HG02840 (cell line): ENCODE measurements around the gene LCN10.

Experiments used
- ATAC-seq: cut with Tn5 transposase; IDR thresholded peaks from one replicate; pipeline ENCODE4 v1.9.1; 2021; ENCODE audit warnings: mild to moderate bottlenecking, moderate library complexity, moderate number of reproducible peaks; ENCODE audit not compliant: unreplicated experiment, low FRiP score

Gene LCN10

DNA sequence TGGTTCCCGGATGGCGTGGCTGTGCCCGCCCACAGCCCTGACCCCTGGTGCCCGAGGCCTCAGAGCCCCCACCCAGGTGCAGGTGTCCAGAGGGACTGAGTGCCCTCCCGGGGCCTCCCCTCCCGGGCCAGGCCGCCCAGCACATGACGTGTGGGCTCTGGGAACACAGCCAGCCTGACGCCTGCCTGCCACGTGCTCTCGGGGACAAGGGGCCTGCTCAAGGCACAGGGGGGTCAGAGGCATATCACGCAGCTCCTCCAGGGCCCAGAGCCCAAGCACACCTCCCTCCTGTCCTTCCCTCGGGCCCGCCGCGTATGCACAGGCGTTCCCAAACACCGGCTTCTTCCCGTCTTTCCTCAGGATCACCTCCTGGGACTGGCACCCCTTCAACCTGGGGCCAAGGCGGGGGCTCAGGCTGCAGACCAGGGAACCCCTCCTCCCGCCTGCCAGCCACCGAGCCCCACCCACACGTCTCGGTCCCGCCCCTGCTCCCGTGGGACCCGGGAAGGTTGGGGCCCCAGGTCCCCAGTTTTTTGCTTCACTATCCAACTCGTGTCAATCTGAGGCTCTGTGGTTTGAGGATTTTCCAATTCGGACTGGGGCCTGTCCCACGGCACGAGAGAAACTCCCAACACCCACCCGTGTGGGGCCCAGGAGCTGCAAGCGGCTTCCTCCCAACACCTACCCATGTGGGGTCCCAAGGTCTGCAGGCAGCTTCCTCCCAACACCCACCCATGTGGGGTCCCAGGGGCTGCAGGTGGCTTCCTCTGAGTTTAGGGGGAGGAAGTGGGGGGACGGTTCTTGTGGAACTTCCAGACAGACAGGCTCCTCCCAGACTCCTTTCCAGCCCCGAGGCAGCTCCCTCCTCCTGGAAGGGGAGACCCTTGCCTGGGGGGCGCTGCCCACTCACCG, 1.5 kb downstream of the LCN10 start:
- ATAC-seq: no peak

DNA sequence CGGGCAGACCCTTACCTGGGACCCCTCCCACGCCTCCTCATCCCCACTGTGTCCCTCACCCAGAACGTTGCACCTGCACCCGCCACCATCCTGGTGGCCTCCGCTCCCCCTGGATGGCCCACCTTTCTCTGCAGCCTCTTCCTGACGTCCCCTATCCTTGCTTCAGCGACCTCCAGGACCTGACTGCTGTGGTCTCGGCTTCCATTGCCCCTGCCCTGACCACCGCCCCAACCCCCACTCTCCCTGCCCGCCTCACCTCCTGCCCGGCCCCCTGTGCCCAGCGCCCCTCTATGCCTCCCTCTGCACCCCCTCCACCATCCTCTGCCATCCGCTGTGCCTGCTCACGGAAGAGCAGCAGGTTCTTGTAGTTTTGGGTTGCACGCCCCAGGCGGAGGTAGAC, 2.2 kb downstream of the LCN10 start:
- no peak for ATAC-seq

GRCh38 chr9:136740069-136740468, 2.7 kb downstream of the LCN10 start:
- ATAC-seq: no peak

GRCh38 chr9:136739509-136739908, 3.2 kb downstream of the LCN10 start:
- no peak for ATAC-seq

DNA sequence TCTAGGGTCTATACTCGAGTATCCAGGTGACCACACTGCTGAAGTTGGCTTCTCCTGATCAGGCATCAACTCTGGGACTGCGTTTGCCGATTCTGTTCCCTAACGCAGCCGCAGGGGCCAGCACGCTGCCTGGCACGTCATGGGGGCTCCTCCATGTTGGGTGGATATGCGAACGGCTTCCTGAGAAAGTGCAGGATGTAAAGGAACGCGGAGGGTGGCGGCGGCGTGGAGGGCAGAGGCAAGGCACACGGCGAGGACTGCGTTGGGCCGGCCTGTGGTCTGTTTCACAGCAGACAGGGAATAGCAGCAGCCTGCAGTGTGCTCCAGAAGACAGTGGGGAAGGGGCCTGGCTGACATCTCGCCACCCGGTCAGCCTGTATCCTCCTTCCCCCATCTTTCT, 3.8 kb downstream of the LCN10 start:
- ATAC-seq: no peak

DNA sequence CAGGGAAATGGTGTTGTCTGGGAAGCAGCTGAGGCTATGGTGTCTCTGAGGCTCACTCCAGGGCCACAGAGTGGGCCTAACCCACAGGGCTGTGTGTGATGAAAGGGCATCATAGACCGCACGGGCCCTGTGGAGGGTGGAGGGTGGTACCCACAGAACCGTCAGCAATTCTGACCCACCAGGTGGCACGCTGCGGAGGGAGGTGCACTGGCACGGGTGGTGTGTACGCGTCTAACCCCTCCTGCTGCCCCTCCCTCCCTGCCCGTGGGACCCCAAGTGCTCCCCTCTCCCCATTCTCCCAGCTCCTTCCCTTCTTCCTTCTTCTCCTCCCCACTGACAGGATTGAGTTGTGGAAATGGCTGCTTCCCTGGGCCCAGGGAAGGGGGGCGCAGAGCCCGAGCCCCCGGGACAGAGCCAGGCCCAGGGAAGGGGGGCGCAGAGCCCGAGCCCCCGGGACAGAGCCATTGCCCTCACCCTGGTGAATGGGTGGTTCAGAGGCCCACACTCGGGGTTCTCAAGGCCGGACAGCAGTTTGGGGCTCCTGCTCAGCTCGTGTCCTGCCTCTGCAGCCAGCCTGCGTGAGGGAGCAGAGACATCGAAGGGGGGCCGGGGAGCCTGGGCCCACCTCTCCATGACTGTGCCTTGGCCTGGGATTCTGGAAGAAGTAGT, 6.8 kb downstream of the LCN10 start:
- ATAC-seq: no peak

GRCh38 chr9:136734837-136735496, 7.8 kb downstream of the LCN10 start:
- ATAC-seq: no peak

GRCh38 chr9:136733611-136734010, 9.1 kb downstream of the LCN10 start:
- no peak for ATAC-seq

- ATAC-seq: no peak
Measured at GRCh38 chr9:136732444-136733178, 10.1 kb downstream of the LCN10 start.

DNA sequence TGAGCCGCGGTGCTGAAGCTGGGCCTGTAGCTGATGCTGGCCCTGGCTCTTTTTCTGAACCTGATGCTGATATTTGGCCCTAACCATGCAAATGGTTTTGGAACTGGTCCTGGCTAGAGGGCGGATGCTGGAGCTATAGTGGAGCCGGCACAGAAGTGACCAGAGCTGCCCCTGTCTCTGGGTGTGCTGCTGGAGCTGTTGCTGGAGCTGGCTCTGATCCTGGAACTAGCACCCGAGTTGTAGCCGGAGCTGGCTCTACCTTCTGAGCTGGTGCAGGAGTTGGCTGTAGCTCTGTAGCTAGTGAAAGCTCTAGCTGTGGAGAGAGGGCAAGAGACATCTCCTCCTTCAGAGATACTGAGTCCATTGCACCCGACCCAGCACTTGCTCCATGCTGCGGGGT, 12.8 kb downstream of the LCN10 start:
- no peak for ATAC-seq

DNA sequence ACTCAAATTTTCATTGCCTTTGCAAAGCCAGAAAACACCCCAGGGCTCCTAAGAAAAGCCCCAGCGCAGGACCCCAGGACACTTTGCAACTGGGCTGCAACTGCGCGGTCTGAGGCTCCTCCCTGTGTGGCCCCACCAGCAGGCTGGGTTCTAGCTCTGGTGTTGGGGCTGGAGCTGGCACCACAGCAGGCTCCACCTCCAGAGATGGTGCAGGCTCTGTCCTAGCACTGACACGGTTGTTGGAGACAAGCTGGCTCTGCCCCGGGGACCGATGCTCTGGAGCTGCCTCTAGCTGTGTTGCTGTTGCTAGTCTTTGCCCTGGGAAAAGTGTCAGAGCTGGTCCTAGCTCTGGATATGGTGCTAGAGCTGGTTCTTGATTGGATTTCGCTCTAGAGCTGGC, 13.6 kb downstream of the LCN10 start:
- ATAC-seq: no peak

DNA sequence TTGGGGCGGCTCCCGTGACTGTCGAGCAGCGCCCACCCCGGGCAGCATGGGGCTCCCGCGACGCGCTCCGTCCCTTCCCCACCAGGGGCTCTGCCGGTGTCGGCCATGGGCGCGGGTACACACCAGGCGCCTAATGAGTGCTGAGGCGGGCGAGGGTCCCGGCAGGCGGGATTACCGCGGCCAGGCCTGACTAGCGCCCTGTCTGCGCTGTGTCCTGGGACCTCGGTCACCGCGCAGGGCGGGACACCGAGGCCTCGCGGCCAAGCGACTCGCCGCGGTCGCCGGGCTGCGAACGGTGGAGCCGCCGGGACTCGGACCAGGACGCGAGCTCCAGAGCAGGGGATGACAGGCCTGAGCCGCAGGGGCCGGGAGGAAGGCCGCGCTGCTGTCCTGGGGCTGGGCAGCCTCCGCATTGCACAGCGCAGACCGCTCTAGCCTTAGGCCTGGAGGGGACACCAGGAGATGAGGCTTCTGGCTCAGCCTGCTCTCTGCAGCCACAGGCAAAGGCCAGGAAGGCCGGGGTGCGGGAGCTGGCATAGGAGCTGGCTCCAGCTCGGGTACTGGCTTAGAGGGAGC, 14.1 kb downstream of the LCN10 start:
- peak; percentile 13 for ATAC-seq

DNA sequence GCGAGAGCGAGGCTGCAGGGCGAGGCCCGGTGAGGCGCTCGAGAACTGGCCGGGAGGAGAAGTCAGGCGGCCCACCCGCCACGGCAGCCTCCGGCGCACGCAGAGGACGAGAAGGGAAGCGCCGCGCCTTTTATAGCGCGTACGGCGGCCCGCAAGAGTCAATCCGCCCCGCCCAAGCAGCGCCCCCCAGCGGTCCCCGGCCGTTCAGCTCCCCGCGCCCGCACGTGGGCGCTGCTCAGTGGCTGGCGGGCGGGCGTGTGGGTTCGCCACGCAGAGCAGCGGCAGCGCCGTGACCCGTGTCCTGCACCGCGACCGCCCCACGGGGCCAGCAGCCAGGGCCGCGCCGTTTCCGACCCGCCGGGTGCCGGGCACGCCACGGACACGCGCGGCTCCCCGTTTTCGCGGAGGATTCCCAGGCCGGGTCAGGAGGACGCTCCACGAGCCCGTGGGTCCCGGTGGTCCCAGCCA, 14.6 kb downstream of the LCN10 start:
- ATAC-seq: peak; percentile 70

DNA sequence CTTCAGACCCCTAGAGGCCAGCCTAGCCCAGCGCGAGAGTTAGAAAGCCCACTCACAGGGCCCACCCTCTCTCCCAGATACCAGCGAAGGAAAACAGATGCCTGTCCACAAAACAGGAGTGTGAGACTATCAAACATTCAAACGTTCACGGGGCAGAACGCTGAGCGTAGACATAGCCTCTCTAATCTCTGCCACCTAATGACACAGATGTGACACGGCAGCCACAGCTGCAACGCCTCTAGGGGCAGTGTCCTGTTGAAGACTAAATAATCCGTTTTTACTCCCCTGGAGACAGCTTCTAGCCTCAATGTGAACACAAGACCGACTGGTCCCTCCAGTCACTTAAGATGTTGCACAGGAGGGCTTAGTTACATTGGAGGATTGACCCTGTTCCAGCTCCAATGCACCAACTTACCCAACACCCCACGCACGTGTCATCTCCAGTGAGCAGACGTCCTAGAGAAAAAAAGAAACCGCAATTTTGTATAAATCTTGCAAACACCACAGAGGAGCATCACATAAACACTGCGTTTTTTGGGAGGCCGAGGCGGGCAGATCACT, 16.0 kb downstream of the LCN10 start:
- no peak for ATAC-seq

- no peak for ATAC-seq
Measured at GRCh38 chr9:136726118-136726517, 16.6 kb downstream of the LCN10 start.

GRCh38 chr9:136725612-136726011, 17.1 kb downstream of the LCN10 start:
- no peak for ATAC-seq

DNA sequence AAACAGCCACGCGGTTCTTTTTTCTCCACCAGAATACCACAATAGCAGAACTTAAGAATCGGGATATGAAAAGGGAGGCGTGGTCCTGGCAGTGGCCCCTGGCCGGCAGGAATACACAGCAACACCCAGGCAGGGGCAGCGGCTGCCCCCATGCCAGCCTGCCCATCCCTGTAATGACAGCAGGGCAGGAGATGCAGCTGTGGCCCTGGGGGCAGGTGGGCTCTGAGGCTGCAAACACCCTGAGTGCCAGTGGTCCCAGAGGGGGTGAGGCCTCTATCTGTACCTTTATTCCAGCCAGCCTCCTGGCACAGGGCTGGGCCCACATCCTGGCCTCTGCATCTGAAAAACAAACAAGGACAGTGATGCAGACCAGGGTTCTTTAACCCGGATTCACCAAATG, 18.0 kb downstream of the LCN10 start:
- ATAC-seq: no peak

GRCh38 chr9:136723989-136724388, 18.8 kb downstream of the LCN10 start:
- ATAC-seq: no peak

- ATAC-seq: no peak
Measured at GRCh38 chr9:136723362-136723976, 19.3 kb downstream of the LCN10 start.
